Inflammatory macrophage treated with lipopolysaccharide for 4 hours (primary cell): Measurements from ENCODE around the gene MRPL17.

Source experiments
- DNase-seq: peaks from one replicate; pipeline ENCODE4 v3.0.0-alpha.2; 2020

MRPL17 gene

GRCh38 chr11:6631361-6631890, 51.7 kb downstream of the MRPL17 start:
- no peak for DNase-seq

- no peak for DNase-seq
Observed at GRCh38 chr11:6630632-6631291, 52.4 kb downstream of the MRPL17 start.
